Hindlimb muscle (tissue), 1 donor: Measurements from ENCODE around the gene AGPAT2. TPM values are rescaled to one million over a fixed set of nuclear protein-coding genes. Genes with fewer than 3 reads are reported as not detected.
A peak's percentile ranks its signal among the peaks of the same experiment; 100 is the strongest.
"Not testable (repeated sequence)": the region's sequence is repeated elsewhere in the genome, so short reads cannot be mapped to it uniquely, and the experiment has no call there.

ENCODE experiments used
- DNase-seq: peaks from one replicate; pipeline ENCODE4 v3.0.0-alpha.2; 2013
- polyA plus RNA-seq: library from polyadenylated mRNA; unstranded; fragments of 120-200 nt; gene quantifications from one replicate; pipeline ENCODE4 v1.2.1, GENCODE V29; 2013; ENCODE audit not compliant: insufficient read length

AGPAT2 gene
- polyA plus RNA-seq, 1 donor, result 19.1 TPM

DNA sequence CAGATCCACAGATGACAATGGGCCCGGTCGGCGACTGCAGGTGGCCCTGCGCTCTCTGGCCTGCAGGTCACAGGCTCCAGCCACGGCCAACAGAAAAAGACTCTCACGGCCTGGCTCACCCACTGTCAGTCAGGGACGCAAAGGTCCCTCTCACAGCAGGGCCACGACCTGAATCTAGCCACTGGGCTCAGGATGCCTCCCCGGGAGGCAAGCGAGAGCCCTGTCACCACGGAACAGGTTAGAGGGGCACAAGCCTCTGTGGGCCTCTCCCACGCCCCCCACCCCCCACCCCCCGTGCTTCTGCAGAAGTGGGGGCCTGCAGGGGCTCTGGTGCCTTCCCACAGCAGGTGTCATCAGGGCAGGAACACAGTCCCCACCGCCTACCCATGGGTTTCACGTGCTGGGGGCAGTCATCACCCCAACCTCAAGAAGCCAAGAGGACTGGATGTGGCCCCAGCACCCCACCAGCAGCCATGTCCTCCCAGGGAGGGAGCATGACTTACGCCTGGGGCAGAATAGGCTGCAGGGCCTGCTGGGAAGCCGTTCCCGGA is 41.8 kb downstream of the AGPAT2 start:
- no peak for DNase-seq

DNA sequence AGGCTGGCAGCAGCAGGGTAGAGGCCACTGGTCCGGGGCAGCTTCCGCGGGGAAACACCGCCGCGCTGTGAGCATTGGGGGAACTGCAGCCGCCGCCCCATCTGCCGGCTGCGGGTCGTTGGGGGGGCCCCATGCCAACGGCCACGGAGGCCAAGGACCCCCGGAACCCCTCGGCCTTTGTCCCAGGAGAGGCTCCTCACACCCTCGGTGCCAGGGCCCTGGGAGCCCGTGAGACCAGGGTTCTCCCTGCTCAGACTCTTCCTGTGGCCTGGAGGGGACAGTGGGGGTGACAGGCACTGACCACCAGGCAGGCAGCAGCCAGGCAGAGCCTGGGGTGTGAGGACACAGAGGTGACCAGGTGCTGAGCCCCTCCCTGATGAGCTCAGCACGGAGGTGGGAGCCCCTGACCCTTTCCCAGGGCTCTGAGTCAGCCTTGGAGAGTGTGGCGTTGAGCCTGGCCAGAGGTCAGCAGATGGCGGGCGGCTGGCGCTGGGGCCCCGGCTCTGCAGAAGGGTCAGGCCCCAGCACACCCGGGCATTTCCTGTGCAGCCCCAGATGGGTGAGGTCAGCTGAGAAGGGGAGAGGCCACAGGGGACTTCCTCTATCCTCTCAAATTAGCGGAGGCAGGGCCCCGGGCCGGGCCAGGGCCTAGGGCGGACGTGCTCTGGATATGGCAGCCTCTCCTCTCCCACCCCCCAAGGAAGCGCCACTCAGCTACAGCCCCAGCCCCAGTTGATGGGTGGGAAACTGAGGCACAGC is 42.5 kb downstream of the AGPAT2 start:
- no peak for DNase-seq

DNA sequence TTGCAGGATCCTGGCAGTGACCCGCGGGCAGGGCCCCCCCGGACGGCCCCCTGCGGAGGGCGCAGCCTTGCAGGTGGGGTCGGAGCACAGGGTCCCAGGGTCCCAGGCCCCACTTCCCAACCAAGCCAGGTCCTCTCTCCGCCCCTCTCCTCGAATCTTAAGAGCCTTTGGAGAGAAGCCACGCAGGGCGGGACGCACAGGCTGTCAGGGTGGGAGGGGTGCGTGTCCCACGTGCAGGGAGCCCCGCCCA is 43.0 kb downstream of the AGPAT2 start:
- peak; percentile 80 for DNase-seq

DNA sequence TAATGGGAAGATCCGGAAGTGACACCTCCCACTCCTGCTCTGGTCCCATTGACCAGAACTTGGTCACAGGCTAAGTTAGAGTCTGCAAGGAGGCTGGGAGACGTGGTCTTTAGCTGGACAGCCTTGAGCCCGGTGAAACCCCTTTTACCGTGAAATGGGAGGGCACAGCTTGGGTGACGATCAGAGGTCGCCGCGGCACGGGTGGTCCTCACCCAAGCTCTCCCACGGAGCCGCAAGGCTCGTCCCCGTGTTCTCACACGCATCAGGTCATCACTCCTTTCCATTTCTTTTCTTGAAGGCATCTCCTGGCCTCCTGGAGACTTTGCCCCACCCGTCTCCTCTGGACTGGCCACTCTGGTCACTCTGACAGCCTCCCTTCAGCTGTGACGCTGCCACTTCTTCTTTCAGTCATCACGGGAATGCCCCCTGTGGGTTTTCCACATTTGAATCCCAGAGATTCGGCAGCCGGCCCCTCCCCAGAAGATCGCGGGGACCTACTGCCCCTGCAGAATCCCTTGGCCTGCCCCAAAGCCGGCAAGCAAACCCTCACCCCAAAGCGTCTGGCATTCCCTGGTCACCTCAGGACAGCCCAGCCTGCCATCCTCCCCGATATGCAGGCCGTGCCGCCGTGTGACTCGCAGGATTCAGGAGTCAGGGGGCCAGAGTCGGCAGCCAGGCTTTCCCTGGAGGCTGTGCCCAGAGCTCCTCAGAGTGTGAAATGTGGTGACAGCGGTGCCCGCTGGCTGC is 43.5 kb downstream of the AGPAT2 start:
- no peak for DNase-seq

DNA sequence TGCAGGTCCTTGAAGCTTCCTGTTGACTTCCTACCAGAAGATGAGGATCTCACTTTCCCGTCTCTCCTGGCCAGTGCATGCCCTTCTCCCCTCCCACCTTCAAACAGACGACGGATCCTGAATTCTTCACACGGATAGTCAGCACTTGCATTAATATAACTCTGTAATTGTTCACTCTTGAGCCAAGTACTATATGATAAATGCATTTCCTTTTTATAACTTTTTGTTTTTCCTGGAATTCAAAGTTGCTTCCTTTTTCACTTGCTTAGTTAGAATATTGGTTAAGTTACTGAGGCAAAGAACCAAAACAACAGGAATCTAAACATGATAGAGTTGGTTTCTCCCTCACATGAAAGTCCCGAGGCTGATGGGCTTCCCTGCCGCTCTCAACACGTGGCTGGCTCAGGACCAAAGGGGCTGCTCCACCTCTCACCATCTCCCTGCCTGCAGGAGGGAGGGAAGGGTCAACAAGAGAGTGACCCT is 44.8 kb downstream of the AGPAT2 start:
- no peak for DNase-seq

DNA sequence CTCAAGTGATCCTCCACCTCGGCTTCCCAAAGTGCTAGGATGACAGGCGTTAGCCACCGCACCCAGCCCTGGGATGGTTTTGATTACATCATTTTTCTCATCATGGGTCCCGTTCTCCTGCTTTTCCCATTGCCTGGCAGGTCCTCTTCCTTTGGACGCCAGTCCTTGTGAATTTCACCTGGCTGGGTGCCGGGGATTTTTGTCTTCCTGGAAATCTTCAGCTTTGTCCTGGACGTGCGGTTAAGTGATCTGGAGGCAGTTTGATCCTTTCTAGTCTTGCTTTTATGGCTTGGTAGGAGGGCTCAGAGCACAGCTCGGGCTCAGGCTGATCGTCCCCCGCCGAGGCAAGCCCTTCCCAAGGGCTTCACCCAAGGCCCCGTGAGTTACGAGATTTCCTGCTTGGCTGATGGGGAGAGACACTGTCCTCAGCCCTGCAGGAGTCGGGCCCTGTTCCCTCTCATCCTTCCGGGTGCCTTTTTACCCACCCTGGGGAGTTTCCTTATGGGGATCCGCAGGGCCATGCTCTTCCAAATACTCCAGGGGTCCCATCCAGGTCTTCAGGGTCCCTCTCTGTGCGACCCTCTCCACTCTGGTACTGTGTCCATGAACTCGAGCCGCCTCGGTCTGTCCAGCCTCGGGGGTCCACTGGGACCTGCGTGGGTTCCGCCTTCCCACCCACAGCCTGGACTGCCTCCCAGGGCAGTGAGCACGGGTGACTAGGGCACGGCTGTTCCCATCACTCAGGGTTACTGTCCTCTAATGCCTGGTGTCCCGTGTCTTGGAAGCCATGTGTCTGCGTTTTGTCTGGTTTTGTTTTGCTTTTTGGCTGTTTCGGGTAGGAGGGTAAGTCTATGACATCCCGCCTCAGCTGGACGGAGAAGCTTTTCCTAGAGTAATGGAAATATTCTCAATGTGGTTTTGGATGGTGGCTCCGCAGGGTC is 46.8 kb downstream of the AGPAT2 start:
- DNase-seq, result peak; percentile 86

DNA sequence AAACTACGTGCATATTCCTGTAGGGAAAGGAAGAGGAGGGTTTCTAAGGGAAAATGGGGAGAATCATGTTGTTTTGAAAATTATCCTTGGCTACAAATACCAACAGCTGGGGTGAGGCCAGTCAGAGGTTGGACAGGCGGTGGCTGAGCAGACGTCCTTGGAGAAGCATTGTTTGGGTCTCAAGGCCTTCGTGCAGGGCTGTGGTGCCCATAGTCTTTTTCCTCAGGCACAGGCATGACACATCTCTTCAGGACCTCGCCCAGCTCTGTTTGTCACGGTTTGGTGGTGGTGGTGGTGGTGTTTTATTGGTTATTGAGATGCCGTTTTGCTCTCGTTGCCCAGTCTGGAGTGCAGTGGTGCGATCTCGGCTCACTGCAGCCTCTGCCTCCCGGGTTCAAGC is 52.4 kb downstream of the AGPAT2 start:
- no peak for DNase-seq

DNA sequence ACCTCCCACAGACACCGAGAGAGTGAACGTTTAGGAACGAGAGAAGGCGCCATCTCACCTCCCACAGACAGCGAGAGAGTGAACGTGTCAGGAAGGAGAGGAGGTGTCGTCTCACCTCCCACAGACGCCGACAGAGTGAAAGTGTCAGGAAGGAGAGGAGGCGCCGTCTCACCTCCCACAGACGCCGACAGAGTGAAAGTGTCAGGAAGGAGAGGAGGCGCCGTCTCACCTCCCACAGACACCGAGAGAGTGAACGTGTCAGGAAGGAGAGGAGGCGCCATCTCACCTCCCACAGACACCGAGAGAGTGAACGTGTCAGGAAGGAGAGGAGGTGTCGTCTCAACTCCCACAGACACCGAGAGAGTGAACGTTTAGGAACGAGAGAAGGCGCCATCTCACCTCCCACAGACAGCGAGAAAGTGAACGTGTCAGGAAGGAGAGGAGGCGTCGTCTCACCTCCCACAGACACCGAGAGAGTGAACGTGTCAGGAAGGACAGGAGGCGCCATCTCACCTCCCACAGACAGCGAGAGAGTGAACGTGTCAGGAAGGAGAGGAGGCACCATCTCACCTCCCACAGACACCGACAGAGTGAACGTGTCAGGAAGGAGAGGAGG is 54.7 kb downstream of the AGPAT2 start:
- DNase-seq, result not testable (repeated sequence)

DNA sequence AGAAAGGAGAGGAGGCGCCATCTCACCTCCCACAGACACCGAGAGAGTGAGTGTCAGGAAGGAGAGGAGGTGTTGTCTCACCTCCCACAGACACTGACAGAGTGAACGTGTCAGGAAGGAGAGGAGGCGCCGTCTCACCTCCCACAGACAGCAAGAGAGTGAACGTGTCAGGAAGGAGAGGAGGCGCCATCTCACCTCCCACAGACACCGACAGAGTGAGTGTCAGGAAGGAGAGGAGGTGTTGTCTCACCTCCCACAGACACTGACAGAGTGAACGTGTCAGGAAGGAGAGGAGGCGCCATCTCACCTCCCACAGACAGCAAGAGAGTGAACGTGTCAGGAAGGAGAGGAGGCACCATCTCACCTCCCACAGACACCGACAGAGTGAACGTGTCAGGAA is 55.2 kb downstream of the AGPAT2 start:
- not testable (repeated sequence) for DNase-seq

DNA sequence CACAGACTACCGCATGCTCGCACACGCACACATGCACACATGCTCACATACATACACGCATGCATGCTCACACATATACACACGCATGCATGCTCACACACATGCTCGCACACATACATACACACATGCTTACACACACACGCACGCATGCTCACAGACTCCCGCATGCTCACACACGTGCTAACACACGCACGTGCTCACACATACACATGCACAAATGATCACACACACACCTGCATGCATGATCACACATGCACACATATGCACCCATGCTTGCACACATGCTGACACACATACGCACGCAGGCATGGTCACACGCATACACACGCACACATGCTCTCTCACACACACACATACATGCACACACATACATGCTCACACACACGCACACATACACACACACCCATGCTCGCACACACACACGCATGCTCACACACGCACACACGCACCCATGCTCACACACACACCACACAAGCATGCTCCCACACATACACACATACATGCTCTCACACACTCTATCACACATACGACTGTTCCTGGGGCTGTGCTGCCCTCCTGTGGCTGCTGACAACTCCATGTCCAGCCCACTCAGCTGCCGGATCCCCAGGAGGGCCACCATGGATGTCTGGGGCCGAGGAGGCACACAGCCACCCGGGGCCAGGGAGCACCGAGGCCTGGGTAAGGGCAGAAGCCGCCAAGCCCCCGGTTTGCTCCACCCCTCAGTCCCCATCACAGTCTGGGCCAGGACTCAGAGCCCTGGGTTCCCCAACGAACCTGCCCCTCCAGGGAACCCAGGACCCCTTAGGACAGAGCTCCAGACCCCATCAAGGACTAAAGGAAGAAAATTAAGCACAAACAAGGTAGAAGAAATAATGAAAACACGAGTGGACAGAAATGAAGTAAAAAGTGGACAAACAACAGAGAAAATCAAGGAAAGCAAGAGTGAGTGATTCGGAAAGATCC is 55.9 kb downstream of the AGPAT2 start:
- peak; percentile 83 for DNase-seq

DNA sequence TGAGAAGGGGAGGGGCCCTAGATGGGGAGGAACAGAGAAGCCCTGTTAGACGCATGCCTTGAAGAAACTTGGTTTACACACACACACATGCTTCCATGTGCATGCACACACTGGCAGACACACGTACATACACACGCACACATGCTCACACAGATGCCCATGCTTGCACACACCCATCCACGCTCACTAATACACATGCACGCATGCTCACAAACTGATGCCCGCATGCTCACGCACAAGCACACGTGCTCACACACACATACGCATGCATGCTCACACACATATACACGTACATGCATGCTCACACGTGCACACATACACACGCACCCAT is 56.6 kb downstream of the AGPAT2 start:
- DNase-seq, result no peak

DNA sequence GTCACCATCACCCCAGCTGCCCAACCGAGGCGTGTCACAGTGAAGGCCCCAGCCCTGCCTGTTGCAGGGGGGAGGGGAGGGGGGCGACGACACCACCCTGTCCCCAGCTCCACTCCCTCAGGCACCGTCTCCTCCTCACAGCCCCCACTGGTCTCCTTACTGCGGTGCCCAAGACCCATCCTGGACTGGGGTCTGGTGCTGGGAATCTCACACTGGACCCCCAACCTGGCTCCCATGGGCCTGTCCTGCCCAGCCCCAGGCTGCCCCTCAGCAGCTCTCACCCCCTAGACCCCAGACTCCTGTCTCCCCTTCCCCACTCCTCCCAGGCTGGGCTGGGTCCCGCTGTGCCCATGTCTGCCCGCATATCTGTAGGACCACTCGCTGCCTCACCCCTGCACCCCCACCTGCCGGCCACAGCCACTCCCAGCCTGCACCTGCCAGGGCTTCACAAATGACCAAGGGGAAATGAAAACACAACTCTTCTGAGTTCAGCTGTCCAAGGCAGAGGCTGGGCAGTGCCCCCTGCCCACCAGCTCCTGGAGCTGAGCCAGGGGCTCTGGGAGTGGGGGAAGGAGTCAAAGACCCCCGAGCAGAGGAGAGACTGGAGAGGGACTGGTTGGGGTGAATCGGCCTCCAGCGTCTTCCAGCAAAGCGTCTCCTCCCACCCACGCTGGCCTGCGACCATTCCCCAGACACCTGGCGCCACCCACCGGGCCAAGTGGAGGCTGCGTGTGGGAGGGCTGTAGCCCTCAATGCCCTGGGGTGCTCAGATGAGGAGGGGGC is 57.2 kb downstream of the AGPAT2 start:
- no peak for DNase-seq

DNA sequence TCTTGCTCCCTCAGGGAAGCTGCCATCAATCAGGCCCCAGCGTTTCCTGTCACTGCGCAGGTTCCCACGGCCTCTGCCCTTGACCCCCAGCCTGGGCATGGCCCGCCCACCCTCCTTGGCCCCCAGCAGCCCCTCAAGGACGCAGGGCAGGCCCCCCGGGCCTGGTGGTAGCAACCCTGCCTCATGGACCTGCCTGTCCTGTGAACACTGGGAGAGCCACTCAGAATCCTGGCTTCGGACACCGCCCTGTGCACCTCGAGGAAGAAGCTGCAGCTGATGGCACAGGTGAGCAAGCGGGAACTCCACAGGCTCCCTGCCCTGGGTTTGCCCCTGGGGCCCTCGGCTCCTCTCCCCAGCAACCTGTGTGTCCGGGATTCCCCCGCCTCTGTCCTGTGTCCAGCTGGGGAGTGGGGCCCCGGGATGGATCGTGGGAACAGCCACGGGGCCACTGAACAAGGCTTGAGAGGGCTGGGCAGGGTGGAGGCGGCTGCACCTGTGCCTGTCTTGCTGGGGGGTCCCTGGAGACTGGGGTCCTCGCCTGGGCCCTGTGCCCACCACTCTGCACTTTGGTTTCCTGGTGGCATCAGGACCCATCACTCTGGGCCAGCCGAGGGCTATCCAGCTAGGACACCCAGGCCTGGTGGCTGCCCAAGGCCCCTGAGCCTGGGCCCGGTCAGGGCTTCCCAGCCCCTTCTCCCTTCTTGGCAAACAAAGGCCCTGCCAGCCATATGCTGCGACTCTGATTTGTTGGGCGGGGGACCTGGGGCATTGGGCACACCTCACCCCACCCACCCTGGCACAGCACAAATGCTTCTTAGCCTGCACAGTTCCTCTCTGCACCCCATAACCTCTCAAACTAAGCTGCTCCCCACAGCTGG is 58.0 kb downstream of the AGPAT2 start:
- DNase-seq, result no peak

DNA sequence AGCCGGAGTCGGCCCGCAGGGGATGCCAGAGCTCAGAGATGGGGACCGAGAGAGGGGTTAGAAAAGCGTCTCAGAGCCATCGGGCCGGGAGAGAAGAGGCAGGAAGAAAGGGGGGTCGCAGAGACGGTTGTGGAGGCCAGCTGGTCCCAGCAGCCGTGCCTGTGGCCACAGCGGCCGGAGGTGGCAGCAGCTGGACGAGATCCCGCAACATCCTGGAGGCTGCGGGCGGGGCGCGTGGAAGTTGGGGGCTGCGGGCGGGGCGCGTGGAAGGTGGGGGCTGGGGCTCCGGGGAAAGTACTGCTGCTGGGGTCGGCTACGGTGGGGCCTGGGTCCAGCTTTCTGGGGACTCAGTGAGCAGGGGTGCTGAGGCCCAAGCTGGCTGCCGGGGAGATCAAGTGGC is 59.0 kb downstream of the AGPAT2 start:
- no peak for DNase-seq

DNA sequence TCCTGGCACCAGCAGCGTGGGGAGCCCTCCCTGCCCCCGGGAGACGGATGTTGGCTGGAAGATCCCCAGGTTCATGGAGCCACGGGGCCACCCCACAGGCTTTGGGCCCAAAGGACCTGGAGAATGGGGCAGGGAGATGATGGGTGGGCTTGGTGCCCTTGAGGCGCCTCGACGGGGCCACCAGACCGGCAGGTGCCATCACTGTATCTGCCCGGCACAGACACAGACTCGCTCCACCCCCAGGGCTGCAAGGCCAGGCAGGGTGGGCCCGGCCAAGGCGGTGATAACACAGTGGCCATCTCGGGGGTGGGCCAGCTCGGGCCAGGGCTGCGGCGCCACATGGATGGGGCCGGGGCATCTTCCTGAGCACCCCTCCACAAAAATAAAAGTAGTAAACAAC is 59.6 kb downstream of the AGPAT2 start:
- no peak for DNase-seq

DNA sequence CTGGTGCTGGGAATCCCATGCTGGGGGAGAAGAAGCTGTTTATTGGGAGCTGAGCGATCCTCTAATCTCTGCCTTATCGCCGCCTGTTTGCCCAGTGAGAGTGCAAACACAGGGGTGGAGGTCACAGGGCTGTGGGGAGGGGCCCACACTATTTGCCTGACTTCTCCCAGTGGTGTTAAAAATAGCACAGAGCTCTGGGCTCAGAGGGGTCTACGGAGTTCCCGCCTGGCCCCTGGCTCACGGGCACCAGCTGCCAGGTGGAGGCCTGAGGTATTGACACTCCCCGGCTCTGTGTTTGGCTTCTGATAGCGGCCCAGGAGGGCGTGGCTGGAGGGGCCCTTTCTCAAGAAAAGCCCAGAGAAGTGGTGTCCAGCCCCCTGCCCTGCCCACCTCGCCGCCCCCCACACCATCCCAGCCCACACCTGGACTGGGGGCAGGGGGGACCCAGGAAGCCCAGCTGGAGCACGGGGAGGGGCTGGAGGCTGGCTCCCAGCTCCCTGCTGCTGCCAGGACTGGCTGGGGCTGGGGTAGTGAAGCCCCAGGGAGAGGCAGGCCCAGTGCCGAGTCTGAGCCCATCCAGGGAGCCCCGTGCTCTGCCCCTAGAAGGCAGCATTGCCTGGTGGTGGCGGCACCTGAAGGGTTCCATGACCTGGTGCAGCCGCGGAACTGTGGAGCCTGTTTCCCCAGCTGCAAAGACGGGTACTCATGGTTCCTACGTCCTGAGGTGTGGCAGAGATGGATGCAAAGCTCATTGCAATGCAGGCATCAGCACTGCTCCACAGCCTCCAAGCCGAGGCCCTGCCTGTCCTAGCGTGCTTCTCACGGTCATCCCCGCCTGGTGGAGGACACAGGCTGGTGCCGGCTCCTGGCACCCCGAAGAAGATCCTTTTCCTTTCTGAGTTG is 60.3 kb downstream of the AGPAT2 start:
- DNase-seq, result no peak

DNA sequence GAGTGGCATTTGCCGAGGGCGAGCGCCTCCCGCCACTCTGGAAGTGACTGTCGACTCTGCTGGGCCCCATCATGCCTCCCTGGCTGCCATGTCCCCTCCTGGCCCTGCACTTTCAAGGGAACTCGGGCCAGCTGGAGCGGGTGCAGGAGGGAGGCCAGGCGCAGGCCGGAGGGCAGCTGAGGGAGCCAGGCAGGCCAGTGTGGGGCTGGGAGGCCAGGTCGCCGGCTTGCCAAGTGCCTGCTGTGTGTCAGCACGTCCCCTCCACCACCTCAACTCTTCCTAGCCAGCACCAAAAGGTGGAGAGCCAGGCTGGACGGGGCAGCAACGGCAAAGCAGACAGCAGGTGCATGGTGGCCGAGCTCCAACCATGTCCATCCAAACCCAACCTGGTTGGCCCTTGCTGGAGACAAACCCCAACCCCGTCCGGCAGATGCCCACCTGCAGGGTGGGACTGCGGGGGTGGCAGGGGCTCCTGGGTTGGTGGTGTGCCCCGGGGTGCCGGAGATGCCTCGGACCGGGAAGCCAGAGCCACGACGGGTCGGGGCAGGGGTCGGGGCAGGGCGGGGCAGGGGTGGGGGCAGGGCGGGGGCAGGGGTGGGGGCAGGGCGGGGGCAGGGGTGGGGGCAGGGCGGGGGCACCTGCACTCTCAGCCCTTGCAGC is 61.1 kb downstream of the AGPAT2 start:
- no peak for DNase-seq
